K562 (cell line): ENCODE measurements around the gene ZFYVE1. TPM values are rescaled to one million over a fixed set of nuclear protein-coding genes. Genes with fewer than 3 reads are reported as not detected.
A peak's percentile ranks its signal among the peaks of the same experiment; 100 is the strongest.

Source experiments
- BCOR ChIP-seq: fragments of 450-650 bp; IDR thresholded peaks from 2 replicates; pipeline ENCODE4 v1.6.1; 2016
- BRF1 ChIP-seq: IDR thresholded peaks from 3 replicates; pipeline ENCODE4 v1.6.1; 2011; ENCODE audit warnings: borderline replicate concordance, mild to moderate bottlenecking; ENCODE audit not compliant: insufficient read length; ENCODE audit errors: extremely low read depth
- CBX1 ChIP-seq: sonication (generic); IDR thresholded peaks from 2 replicates; pipeline ENCODE4 v1.6.1; 2016; ENCODE audit warnings: antibody characterized with exemption, low read depth, mild to moderate bottlenecking
- CEBPG ChIP-seq, 3 experiments: fragments of 200-800 bp in 1 of 3; sonication (Bioruptor generic) in 1 of 3; sonication (generic) in 1 of 3; formaldehyde crosslinking in 1 of 3; IDR thresholded peaks in 2 of 3; conservative IDR thresholded peaks in 1 of 3; 2 replicates each; pipeline versions ENCODE4 v1.6.1 to v1.8.0; 2016 to 2022; ENCODE audit warnings: missing compliant biosample characterization in 2 of 3, missing genetic modification characterization in 2 of 3, mild to moderate bottlenecking in 1 of 3, missing genetic modification reagents in 1 of 3
- COPS2 ChIP-seq: fragments of 450-650 bp; conservative IDR thresholded peaks from 2 replicates; pipeline ENCODE4 v1.6.1; 2016; ENCODE audit warnings: mild to moderate bottlenecking, moderate library complexity
- EHMT2 ChIP-seq: fragments of 450-650 bp; IDR thresholded peaks from 2 replicates; pipeline ENCODE4 v1.6.1; 2018; ENCODE audit warnings: antibody characterized with exemption
- IRF9 ChIP-seq: fragments of 450-650 bp; IDR thresholded peaks from 2 replicates; pipeline ENCODE4 v1.6.1; 2016; ENCODE audit warnings: missing biosample characterization, missing genetic modification characterization
- MCM3 ChIP-seq: fragments of 450-650 bp; IDR thresholded peaks from 2 replicates; pipeline ENCODE4 v1.6.1; 2016
- MEF2D ChIP-seq: conservative IDR thresholded peaks from 2 replicates; pipeline ENCODE4 v1.6.1; 2016; ENCODE audit warnings: low read depth, missing genetic modification characterization, missing compliant biosample characterization
- MXI1 ChIP-seq: IDR thresholded peaks from 2 replicates; pipeline ENCODE4 v1.6.1; 2011; ENCODE audit warnings: low read depth, mild to moderate bottlenecking, improper control_type of control experiment, low read length
- PHB2 ChIP-seq: fragments of 450-650 bp; IDR thresholded peaks from 2 replicates; pipeline ENCODE4 v1.6.1; 2017; ENCODE audit warnings: low read depth
- POLR2AphosphoS2 ChIP-seq: IDR thresholded peaks from 2 replicates; pipeline ENCODE4 v1.6.1; 2012; ENCODE audit warnings: low read length, improper control_type of control experiment
- POLR3G ChIP-seq: IDR thresholded peaks from 2 replicates; pipeline ENCODE4 v1.6.1; 2011; ENCODE audit not compliant: insufficient read length, insufficient replicate concordance; ENCODE audit errors: extremely low read depth
- PRMT5 ChIP-seq: sonication (generic); formaldehyde crosslinking; IDR thresholded peaks from 2 replicates; pipeline ENCODE4 v1.5.0; 2020; ENCODE audit warnings: missing genetic modification reagents
- RBFOX2 ChIP-seq: fragments of 200-400 bp; formaldehyde crosslinking; IDR thresholded peaks from 2 replicates; pipeline ENCODE4 v1.6.1; 2017; ENCODE audit warnings: low read depth, mild to moderate bottlenecking, low read length, moderate library complexity
- SMARCC2 ChIP-seq: fragments of 450-650 bp; IDR thresholded peaks from 2 replicates; pipeline ENCODE4 v1.6.1; 2017; ENCODE audit warnings: antibody characterized with exemption, moderate library complexity, mild to moderate bottlenecking, low read depth
- TRIM24 ChIP-seq, 2 experiments: fragments of 450-650 bp; IDR thresholded peaks; 2 replicates each; pipeline ENCODE4 v1.6.1; 2016
- ZBED1 ChIP-seq: IDR thresholded peaks from 2 replicates; pipeline ENCODE4 v1.6.1; 2014
- ZNF175 ChIP-seq: fragments of 200-800 bp; sonication (Bioruptor generic); IDR thresholded peaks from 2 replicates; pipeline ENCODE4 v1.6.1; 2016; ENCODE audit warnings: low read depth, mild to moderate bottlenecking, missing genetic modification characterization, missing compliant biosample characterization
- ZNF444 ChIP-seq: fragments of 250-450 bp; sonication (Bioruptor Pico); IDR thresholded peaks from 2 replicates; pipeline ENCODE4 v1.4.0; 2020; ENCODE audit warnings: mild to moderate bottlenecking, moderate library complexity
- polyA plus RNA-seq, 8 experiments: library from polyadenylated mRNA; depleted of rRNA in 4 of 8; stranded (reverse) in 5 of 8; unstranded in 3 of 8; fragments of >200 nt; fragmentation: Nextera tagmentation in 2 of 8; fragmentation: Illumina TruSeq in 1 of 8; extraction: Ambion mirVana in 2 of 8; extraction: Trizol in 1 of 8; gene quantifications; 2 replicates each; pipeline versions ENCODE4 v1.2.1 to v1.2.3, GENCODE V29; 2011 to 2014; ENCODE audit warnings: inconsistent platforms in 1 of 8, missing spikeins in 1 of 8
- total RNA-seq, 7 experiments: library from RNA; depleted of rRNA in 6 of 7; stranded (reverse); fragments of >200 nt in 6 of 7; fragmentation: Illumina TruSeq in 2 of 7; extraction: Trizol in 2 of 7; gene quantifications; 2 replicates each; pipeline versions ENCODE4 v1.2.1 to v1.2.3, GENCODE V29; 2011 to 2021; ENCODE audit warnings: low replicate concordance in 1 of 7
- TF ChIP-seq, protein P1 (sequence below): sonication (generic); formaldehyde crosslinking; IDR thresholded peaks from 2 replicates; pipeline ENCODE4 v1.8.0; 2022; ENCODE audit warnings: mild to moderate bottlenecking, missing genetic modification reagents
- TF ChIP-seq, protein P2 (sequence below): IDR thresholded peaks from 2 replicates; pipeline ENCODE4 v1.6.1; 2011; ENCODE audit warnings: borderline replicate concordance, low read depth, mild to moderate bottlenecking, moderate library complexity, low read length; ENCODE audit not compliant: insufficient read depth, poor library complexity, severe bottlenecking

Gene ZFYVE1
- total and polyA plus RNA-seq, 9 of the 15 experiments (the other 6 are each of a cell fraction or from before 2014, with no cell fraction given): 0.62 to 5.5 (median 3.4) TPM

GRCh38 chr14:72925171-72925759, 101.6 kb downstream of the ZFYVE1 start (continued):
- no peak for TF ChIP-seq COPS2
- TF ChIP-seq ZNF444 (CRISPR knock-in tag): no peak
- 0 out of 4 replicates have a peak, but pooled peaks of 1 of the 2 experiments have one; percentile 13 for TF ChIP-seq TRIM24 (IDR thresholded peaks at IDR 0.05)
- TF ChIP-seq EHMT2: no peak
- no peak for TF ChIP-seq ZBED1
- TF ChIP-seq MEF2D (tag): no peak
- no peak for TF ChIP-seq PRMT5 (CRISPR knock-in tag)
- no peak; the same call in 1 of the 2 replicates for TF ChIP-seq ZNF175 (CRISPR knock-in tag)
- TF ChIP-seq BCOR: no peak
- no peak for TF ChIP-seq RBFOX2
- no peak for TF ChIP-seq MXI1
- TF ChIP-seq POLR2AphosphoS2: no peak
- TF ChIP-seq POLR3G: no peak
- TF ChIP-seq CEBPG (CRISPR knock-in tag; IDR thresholded peaks at IDR 0.05): no peak
- no peak for TF ChIP-seq CEBPG (tag; conservative IDR thresholded peaks at IDR 0.05 in 1 of 2, IDR thresholded peaks at IDR 0.05 in 1 of 2)
- no peak for TF ChIP-seq MCM3
- TF ChIP-seq PHB2: no peak
- TF ChIP-seq, protein P1, sequence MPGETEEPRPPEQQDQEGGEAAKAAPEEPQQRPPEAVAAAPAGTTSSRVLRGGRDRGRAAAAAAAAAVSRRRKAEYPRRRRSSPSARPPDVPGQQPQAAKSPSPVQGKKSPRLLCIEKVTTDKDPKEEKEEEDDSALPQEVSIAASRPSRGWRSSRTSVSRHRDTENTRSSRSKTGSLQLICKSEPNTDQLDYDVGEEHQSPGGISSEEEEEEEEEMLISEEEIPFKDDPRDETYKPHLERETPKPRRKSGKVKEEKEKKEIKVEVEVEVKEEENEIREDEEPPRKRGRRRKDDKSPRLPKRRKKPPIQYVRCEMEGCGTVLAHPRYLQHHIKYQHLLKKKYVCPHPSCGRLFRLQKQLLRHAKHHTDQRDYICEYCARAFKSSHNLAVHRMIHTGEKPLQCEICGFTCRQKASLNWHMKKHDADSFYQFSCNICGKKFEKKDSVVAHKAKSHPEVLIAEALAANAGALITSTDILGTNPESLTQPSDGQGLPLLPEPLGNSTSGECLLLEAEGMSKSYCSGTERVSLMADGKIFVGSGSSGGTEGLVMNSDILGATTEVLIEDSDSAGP: no peak
- no peak for TF ChIP-seq BRF1
- TF ChIP-seq SMARCC2: no peak
- TF ChIP-seq CBX1: no peak
- no peak for TF ChIP-seq IRF9 (tag)
- TF ChIP-seq, protein P2, sequence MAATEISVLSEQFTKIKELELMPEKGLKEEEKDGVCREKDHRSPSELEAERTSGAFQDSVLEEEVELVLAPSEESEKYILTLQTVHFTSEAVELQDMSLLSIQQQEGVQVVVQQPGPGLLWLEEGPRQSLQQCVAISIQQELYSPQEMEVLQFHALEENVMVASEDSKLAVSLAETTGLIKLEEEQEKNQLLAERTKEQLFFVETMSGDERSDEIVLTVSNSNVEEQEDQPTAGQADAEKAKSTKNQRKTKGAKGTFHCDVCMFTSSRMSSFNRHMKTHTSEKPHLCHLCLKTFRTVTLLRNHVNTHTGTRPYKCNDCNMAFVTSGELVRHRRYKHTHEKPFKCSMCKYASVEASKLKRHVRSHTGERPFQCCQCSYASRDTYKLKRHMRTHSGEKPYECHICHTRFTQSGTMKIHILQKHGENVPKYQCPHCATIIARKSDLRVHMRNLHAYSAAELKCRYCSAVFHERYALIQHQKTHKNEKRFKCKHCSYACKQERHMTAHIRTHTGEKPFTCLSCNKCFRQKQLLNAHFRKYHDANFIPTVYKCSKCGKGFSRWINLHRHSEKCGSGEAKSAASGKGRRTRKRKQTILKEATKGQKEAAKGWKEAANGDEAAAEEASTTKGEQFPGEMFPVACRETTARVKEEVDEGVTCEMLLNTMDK: no peak
